ENCODE measurements around the gene PRLH. TPM values are rescaled to one million over a fixed set of nuclear protein-coding genes. Genes with fewer than 3 reads are reported as not detected.

PRLH gene
- total RNA-seq, 1 donor from 2014 or later: not detected

DNA sequence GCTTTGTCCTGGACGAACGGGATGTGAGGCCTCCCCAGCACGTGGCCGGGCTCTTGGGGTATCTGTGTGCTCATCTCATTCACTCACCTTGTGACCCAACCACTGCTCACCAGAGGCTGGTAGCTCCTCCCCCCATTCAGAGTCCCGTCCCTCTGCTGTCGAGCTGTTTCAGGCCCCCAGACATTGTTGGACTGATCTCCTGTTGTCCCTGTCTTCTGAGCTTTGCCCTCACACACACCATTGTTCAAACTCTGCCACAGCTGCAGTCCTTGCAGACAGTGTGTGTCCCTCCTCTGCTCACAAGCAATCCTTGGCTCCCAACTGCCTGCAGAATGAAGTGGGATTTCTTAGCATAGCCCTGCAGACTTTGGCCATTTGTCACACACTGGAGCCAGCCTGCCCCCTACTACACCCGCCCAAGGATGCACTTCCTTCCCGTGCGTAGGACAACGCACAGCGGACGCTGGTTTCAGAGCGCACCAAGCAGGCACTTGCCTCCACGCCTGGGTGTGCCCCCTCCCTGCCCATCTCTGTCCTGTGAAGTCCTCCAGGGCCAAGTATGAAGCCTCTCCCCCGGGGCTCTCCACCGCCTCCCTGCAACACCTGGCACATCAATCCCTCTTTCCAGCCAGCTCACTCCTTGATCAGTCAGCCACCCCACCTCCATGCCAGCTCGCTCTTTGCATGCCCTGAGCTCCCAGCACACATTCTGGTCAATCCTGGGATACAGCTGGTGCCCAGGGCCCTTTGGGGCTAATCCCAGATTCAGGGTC, 16.5 kb upstream of the PRLH start:
- peaks cover 2% of the 10 kb centered on the region for H3K9me3 Mint-ChIP-seq (ENCODE audit: unreplicated experiment)
- TF ChIP-seq, protein P1, sequence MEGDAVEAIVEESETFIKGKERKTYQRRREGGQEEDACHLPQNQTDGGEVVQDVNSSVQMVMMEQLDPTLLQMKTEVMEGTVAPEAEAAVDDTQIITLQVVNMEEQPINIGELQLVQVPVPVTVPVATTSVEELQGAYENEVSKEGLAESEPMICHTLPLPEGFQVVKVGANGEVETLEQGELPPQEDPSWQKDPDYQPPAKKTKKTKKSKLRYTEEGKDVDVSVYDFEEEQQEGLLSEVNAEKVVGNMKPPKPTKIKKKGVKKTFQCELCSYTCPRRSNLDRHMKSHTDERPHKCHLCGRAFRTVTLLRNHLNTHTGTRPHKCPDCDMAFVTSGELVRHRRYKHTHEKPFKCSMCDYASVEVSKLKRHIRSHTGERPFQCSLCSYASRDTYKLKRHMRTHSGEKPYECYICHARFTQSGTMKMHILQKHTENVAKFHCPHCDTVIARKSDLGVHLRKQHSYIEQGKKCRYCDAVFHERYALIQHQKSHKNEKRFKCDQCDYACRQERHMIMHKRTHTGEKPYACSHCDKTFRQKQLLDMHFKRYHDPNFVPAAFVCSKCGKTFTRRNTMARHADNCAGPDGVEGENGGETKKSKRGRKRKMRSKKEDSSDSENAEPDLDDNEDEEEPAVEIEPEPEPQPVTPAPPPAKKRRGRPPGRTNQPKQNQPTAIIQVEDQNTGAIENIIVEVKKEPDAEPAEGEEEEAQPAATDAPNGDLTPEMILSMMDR (IDR thresholded peaks at IDR 0.05; ENCODE audit: partially characterized antibody, unreplicated experiment): no peak
- no peak overlapping the region for H3K4me3 Mint-ChIP-seq (ENCODE audit: unreplicated experiment)
- H3K36me3 Mint-ChIP-seq (ENCODE audit: unreplicated experiment): peaks cover 8% of the 10 kb centered on the region
- peaks cover 2% of the 10 kb centered on the region for H3K4me1 Mint-ChIP-seq (ENCODE audit: low read depth, unreplicated experiment)
- peaks cover 2% of the 10 kb centered on the region for H3K27me3 Mint-ChIP-seq (ENCODE audit: unreplicated experiment)
- DNase-seq: no peak
- no peak overlapping the region for H3K27ac Mint-ChIP-seq (ENCODE audit: unreplicated experiment)

DNA sequence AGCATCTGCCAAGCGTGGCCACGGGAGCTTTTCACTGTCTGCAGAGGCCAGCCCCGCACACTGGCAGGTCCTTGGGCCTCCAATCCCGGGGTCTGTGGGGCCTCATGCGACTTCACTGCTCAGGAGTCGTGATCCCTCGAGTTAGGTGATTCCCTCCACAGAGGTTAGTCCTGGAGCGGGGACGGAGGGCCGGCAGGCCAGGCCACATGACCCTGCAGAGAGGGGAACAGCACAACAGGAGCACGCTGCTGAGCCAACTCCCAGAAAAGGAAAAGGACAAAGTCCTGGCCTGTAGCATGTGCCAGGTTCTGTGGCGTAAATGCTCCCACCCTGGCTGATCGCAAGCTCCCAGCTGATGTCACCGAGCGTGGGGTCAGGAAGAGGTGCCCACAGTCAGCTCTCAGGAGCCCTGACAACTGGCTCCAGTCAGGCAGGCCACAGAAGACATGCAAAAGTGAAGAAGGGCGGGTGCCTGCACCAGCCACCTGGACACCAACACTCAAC, 15.3 kb upstream of the PRLH start:
- DNase-seq: no peak
- TF ChIP-seq, protein P1 (IDR thresholded peaks at IDR 0.05; ENCODE audit: partially characterized antibody, unreplicated experiment): no peak
- Mint-ChIP-seq H3K27ac (ENCODE audit: unreplicated experiment) (no peak overlapping the region), H3K36me3 (ENCODE audit: unreplicated experiment) (peaks cover 8% of the 10 kb centered on the region), H3K27me3 (ENCODE audit: unreplicated experiment) (peaks cover 2% of the 10 kb centered on the region), H3K4me1 (ENCODE audit: low read depth, unreplicated experiment) (no peaks in the 10 kb centered on the region), H3K4me3 (ENCODE audit: unreplicated experiment) (no peak overlapping the region), H3K9me3 (ENCODE audit: unreplicated experiment) (peaks cover 2% of the 10 kb centered on the region)

DNA sequence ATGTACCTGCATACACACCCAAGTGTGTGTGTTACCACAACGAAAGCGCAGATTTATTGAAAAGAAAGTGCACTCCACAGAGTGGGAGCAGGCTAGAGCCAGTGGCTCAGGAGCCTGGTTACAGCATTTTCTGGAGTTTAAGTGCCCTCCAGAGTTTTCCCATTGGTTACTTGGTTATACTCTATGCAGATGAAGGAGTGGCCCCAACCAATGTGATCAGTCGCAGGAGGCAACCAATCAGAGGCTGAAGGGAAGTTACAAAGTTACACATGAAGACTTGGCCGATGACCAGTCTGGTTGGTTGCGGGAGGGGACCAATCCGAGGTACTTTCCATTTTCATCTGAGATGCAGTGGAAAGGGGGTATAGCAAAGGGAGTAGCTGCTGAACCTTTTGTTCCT, 13.5 kb upstream of the PRLH start:
- DNase-seq: no peak
- Mint-ChIP-seq H3K9me3 (ENCODE audit: unreplicated experiment) (peaks cover 2% of the 10 kb centered on the region), H3K27ac (ENCODE audit: unreplicated experiment) (no peak overlapping the region), H3K36me3 (ENCODE audit: unreplicated experiment) (peaks cover 8% of the 10 kb centered on the region), H3K27me3 (ENCODE audit: unreplicated experiment) (no peaks in the 10 kb centered on the region), H3K4me3 (ENCODE audit: unreplicated experiment) (no peak overlapping the region), H3K4me1 (ENCODE audit: low read depth, unreplicated experiment) (no peaks in the 10 kb centered on the region)
- TF ChIP-seq, protein P1 (IDR thresholded peaks at IDR 0.05; ENCODE audit: partially characterized antibody, unreplicated experiment): no peak

DNA sequence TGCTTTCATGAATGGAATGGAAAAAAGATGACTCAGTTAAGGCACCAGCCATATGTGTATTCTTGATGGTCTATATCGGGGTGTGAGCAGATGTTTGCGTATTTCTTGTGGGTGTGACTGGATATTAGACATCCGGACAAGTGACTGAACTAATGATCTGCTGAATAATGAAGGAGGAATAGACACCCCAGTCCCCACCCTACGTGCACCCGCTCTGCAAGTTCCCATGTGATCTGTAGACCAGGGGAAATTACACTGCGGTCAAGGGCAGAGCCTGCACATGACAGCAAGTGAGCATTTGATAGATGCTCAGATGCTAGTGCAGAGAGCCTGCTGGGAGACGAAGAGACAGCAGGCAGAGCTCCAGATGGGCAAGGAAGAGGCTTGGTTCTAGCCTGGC, 12.4 kb upstream of the PRLH start:
- Mint-ChIP-seq H3K4me3 (ENCODE audit: unreplicated experiment) (no peak overlapping the region), H3K27ac (ENCODE audit: unreplicated experiment) (no peak overlapping the region), H3K27me3 (ENCODE audit: unreplicated experiment) (no peaks in the 10 kb centered on the region), H3K4me1 (ENCODE audit: low read depth, unreplicated experiment) (peaks cover 2% of the 10 kb centered on the region), H3K36me3 (ENCODE audit: unreplicated experiment) (peaks cover 8% of the 10 kb centered on the region), H3K9me3 (ENCODE audit: unreplicated experiment) (peaks cover 2% of the 10 kb centered on the region)
- DNase-seq: no peak
- TF ChIP-seq, protein P1 (IDR thresholded peaks at IDR 0.05; ENCODE audit: partially characterized antibody, unreplicated experiment): no peak

DNA sequence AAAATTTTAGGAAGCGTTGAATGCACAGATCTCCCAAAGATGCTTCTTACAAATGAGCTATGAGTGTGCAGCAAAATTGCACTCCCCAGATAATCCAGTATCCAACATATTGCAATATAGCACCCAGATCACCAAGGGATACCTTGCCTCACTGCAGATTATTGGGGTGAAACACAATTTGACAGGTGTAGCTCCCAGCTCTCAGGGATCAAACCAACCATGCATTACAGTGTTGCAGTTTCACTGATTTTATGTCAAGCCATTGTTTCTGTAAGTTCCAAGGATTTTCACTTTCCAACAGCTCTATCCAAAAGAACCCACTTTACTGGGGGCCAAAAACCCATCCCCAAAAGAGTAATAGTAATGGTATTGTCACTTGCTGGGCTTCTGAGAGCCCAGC, 10.8 kb upstream of the PRLH start:
- peaks cover 9% of the 10 kb centered on the region for H3K9me3 Mint-ChIP-seq (ENCODE audit: unreplicated experiment)
- TF ChIP-seq, protein P1 (IDR thresholded peaks at IDR 0.05; ENCODE audit: partially characterized antibody, unreplicated experiment): no peak
- H3K27me3 Mint-ChIP-seq (ENCODE audit: unreplicated experiment): peaks cover 7% of the 10 kb centered on the region
- H3K4me1 Mint-ChIP-seq (ENCODE audit: low read depth, unreplicated experiment): peaks cover 11% of the 10 kb centered on the region
- peaks cover 8% of the 10 kb centered on the region for H3K36me3 Mint-ChIP-seq (ENCODE audit: unreplicated experiment)
- no peak overlapping the region for H3K4me3 Mint-ChIP-seq (ENCODE audit: unreplicated experiment)
- DNase-seq: no peak
- no peak overlapping the region for H3K27ac Mint-ChIP-seq (ENCODE audit: unreplicated experiment)

Measured in glutamatergic neuron (in vitro differentiated cells).